ENCODE measurements around the gene GMPPB.

GRCh38 chr3:49721896-49722781 lies 1.6 kb downstream of the GMPPB start:
- TF ChIP-seq TAF1 (IDR thresholded peaks at IDR 0.05; ENCODE audit: low read depth) (no peak), EP300 (IDR thresholded peaks at IDR 0.05; ENCODE audit: borderline replicate concordance) (no peak), REST (IDR thresholded peaks at IDR 0.05; ENCODE audit: low read depth) (no peak), CEBPB (IDR thresholded peaks at IDR 0.05) (no peak), RAD21 (IDR thresholded peaks at IDR 0.05; ENCODE audit: low read depth) (no peak), FOXM1 (IDR thresholded peaks at IDR 0.05; ENCODE audit: borderline replicate concordance, low read depth) (no peak), MAX (IDR thresholded peaks at IDR 0.05) (no peak), USF1 (IDR thresholded peaks at IDR 0.05) (no peak), YY1 (IDR thresholded peaks at IDR 0.05; ENCODE audit: low read depth) (no peak), TCF12 (IDR thresholded peaks at IDR 0.05; ENCODE audit: low read depth) (no peak), CREB1 (IDR thresholded peaks at IDR 0.05; ENCODE audit: low read depth) (no peak), TEAD4 (IDR thresholded peaks at IDR 0.05) (no peak)

All from Ishikawa (cell line).